ENCODE results near the gene MYO1F.

DNA sequence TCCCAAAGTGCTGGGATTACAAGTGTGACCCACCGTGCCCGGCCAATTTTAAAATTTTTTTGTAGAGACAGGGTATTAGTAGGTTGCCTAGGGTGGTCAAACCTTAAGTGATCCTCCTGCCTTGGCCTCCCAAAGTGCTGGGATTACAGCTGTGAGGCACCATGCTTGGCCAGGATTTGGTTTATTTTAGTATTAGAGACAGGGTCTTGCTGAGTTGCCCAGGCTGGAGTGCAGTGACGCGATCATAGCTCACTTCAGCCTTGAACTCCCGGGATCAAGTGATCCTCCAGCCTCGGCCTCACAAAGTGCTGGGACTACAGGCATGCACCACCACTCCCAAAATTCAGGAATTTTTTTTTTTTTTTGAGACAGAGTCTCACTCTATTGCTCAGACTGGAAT lies 57.9 kb downstream of the MYO1F start:
- TF ChIP-seq, protein P1, sequence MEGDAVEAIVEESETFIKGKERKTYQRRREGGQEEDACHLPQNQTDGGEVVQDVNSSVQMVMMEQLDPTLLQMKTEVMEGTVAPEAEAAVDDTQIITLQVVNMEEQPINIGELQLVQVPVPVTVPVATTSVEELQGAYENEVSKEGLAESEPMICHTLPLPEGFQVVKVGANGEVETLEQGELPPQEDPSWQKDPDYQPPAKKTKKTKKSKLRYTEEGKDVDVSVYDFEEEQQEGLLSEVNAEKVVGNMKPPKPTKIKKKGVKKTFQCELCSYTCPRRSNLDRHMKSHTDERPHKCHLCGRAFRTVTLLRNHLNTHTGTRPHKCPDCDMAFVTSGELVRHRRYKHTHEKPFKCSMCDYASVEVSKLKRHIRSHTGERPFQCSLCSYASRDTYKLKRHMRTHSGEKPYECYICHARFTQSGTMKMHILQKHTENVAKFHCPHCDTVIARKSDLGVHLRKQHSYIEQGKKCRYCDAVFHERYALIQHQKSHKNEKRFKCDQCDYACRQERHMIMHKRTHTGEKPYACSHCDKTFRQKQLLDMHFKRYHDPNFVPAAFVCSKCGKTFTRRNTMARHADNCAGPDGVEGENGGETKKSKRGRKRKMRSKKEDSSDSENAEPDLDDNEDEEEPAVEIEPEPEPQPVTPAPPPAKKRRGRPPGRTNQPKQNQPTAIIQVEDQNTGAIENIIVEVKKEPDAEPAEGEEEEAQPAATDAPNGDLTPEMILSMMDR (IDR thresholded peaks at IDR 0.05), result no peak
- no peak for TF ChIP-seq POLR2AphosphoS5 (IDR thresholded peaks at IDR 0.05)
- no peak for TF ChIP-seq POLR2A (IDR thresholded peaks at IDR 0.05)
